ENCODE data around the gene EPS8.

The EPS8 gene

DNA sequence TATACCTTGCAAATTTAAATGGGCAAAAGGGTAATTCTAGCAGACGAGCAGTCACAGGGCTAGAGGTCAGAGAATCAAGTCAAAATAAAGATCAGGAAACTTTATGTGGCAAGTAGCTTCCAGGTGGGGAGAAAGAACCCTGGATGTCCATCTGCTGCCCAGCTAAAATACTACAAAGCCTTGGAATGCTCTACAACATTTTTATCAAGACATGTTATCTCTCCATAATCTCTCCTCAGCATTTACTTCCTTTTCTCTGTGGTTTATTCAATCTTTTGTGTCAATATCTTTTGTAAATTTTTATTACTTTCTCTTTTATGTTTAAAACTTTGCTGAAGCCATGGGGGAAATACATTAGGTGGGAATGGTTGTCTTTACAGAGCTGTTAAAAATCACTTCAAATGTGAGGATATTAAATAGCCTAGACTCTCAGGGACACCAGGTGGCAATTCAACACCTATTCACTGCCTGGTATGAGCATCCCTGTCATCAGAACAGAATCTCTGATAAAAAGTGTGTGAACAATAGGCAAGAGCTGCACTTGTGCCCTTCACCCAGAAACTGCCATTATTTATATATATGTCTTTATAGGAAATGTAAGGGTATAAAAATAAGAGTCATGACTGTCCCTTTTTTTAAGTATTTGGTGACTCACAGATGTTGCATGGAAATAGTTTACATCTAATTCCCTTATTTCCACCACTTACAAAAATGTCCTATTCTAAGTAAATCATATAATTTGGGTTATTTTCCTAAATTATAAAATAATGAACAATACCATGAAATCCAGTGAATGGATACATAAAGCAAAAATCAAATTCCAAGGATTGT is 152.9 kb downstream of the EPS8 start:
- H3K4me3 ChIP-seq (ENCODE audit: low read length): no peak overlapping the region
- no peak for DNase-seq (ENCODE audit: low read depth)
- TF ChIP-seq, protein P1, sequence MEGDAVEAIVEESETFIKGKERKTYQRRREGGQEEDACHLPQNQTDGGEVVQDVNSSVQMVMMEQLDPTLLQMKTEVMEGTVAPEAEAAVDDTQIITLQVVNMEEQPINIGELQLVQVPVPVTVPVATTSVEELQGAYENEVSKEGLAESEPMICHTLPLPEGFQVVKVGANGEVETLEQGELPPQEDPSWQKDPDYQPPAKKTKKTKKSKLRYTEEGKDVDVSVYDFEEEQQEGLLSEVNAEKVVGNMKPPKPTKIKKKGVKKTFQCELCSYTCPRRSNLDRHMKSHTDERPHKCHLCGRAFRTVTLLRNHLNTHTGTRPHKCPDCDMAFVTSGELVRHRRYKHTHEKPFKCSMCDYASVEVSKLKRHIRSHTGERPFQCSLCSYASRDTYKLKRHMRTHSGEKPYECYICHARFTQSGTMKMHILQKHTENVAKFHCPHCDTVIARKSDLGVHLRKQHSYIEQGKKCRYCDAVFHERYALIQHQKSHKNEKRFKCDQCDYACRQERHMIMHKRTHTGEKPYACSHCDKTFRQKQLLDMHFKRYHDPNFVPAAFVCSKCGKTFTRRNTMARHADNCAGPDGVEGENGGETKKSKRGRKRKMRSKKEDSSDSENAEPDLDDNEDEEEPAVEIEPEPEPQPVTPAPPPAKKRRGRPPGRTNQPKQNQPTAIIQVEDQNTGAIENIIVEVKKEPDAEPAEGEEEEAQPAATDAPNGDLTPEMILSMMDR (conservative IDR thresholded peaks at IDR 0.05; ENCODE audit: low read depth, low read length): no peak

DNA sequence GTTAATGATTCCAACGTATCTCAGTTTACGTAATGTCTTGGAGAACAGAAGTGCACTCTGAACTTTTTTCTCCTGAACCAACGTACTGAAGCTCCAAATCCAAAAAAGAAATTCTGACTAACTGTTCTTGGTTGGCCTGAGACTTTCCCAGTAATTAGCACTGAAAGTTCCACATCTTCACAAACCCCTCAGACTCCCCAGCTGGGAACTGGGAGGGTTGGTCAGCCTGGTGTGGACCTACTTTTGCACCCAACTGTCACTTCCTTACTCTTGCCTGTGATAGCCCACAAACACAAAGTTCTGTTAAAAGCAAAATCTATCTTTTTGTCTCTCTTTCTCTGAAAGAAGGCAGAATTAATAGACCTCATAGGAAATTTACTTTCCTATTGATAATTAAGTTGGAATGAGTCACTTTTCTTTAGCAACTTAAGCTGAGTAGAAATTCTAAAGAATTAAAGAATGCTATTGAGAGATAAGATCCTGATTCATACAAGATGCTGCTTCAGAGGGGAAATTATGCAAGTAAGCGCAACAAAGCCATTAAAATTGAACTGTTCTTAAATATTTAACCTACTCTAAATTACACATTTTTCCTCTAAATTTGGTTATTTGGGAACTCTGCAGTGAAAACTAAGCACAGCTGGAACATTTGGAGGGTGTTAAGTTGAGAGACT is 155.0 kb downstream of the EPS8 start:
- TF ChIP-seq, protein P1 (conservative IDR thresholded peaks at IDR 0.05; ENCODE audit: low read depth, low read length): no peak
- H3K4me3 ChIP-seq (ENCODE audit: low read length): no peak overlapping the region
- DNase-seq (ENCODE audit: low read depth): no peak

DNA sequence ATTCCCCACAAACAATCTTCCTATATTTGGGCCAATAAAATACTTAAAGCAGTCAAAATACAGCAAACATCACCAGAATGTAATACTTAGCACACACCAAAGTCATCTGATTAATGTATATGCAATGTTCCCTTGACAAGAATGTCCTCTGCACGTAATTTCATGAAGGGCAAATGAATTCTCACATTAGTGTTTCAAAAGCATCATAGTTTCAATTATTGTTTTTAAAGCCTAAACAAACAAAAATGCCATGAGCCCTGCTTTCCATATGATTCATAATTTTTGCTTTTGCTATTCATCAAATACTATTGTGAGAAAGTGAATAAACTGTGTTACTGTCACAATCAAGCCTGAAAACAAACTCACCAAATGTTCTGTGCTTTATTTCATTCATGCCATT is 156.0 kb downstream of the EPS8 start:
- TF ChIP-seq, protein P1 (conservative IDR thresholded peaks at IDR 0.05; ENCODE audit: low read depth, low read length): no peak
- no peak for DNase-seq (ENCODE audit: low read depth)
- H3K4me3 ChIP-seq (ENCODE audit: low read length): no peak overlapping the region

DNA sequence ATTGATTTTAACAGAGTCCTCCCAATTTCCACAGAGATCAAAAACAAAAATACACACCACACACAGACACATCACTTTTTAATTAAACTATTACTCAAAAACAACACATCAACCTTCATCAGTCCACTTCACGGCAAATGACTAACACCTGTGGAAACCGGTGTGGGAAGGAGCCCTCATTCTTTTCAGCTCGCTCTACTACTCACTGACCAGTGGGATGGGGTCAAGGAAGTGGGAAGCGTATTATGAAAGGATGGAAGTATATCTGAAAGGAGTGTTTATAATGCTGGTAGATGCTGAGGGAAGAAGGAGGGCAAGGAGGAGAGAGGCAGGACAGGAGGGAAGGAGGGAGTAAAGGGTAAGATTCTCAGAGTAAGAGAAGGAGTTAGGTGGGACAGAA is 156.5 kb downstream of the EPS8 start:
- no peak for DNase-seq (ENCODE audit: low read depth)
- TF ChIP-seq, protein P1 (conservative IDR thresholded peaks at IDR 0.05; ENCODE audit: low read depth, low read length): no peak
- H3K4me3 ChIP-seq (ENCODE audit: low read length): no peak overlapping the region

DNA sequence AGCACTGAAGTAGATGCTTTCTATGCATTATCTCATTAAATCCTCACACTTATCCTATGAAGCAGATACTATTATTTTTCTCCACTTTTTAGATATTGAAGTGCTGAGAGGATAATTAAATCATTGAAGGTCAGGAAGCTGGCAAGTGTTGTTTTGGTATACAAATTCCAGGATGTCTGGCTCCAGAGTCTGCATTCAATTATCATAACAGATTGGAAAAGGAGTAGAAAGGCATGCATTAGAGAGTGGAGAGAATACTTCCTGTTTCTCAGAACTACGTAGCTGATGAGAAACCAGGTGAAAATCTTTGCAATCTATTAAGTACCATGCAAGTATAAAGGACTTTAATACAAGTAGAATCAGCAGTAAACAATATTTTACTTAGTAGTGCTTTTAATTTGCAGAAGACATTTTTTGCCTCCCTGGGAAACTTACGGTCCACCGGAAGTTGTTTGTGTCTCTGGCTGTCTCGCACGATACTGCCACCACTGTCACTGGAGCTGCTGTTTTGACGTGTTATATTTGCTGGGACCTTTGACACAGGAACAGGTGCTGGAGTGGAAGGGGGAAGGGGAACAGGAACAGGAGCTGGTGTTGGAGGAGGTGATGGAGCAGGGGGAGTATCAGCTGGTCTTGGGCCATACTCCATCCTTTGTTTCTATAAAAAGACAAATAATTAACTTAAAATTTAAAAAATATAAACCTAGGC is 158.0 kb downstream of the EPS8 start:
- DNase-seq (ENCODE audit: low read depth): no peak
- H3K4me3 ChIP-seq (ENCODE audit: low read length): no peak overlapping the region
- TF ChIP-seq, protein P1 (conservative IDR thresholded peaks at IDR 0.05; ENCODE audit: low read depth, low read length): no peak

DNA sequence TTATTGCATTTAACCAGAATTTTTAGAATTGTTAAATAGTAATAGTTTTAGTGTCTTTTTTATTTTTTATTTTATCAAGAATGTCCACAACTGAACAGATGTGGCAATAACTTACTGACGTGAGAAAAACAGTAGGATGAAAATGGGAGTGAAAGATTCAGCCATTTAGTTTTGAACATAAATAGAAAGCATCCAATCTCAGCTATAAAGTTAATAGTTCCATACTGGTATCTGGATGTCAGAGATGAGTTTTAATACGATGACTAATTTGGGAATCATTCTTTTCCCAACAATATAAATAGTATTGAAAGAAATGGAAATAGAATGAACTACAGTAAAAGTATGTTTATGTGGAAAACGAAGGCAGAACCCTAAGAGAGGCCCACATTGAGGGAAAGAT is 159.4 kb downstream of the EPS8 start:
- TF ChIP-seq, protein P1 (conservative IDR thresholded peaks at IDR 0.05; ENCODE audit: low read depth, low read length): no peak
- DNase-seq (ENCODE audit: low read depth): no peak

More for the DNA sequence above, 159.4 kb downstream of the EPS8 start:
- H3K4me3 ChIP-seq (ENCODE audit: low read length): no peak overlapping the region

Measured in retinal pigment epithelial cell (primary cell).